Neural cell (in vitro differentiated cells): Measurements from ENCODE around the gene NFIX.

Source experiments
- EP300 ChIP-seq: fragments of 450-650 bp; conservative IDR thresholded peaks from 2 replicates; pipeline ENCODE4 v1.6.1; 2014; ENCODE audit warnings: antibody characterized with exemption, mild to moderate bottlenecking, moderate library complexity; ENCODE audit not compliant: poor library complexity, severe bottlenecking
- EZH2 ChIP-seq: fragments of 200-600, 300-800 bp; shearing (Covaris generic), sonication (generic); IDR thresholded peaks from 2 replicates; pipeline ENCODE4 v1.6.1; 2014; ENCODE audit warnings: antibody characterized with exemption, low read length, borderline replicate concordance, mild to moderate bottlenecking; ENCODE audit not compliant: insufficient read depth, poor library complexity, severe bottlenecking
- MXI1 ChIP-seq: fragments of 450-650 bp; conservative IDR thresholded peaks from 2 replicates; pipeline ENCODE4 v1.6.1; 2014; ENCODE audit warnings: antibody characterized with exemption, mild to moderate bottlenecking; ENCODE audit not compliant: poor library complexity, severe bottlenecking
- POLR2AphosphoS5 ChIP-seq: IDR thresholded peaks from 2 replicates; pipeline ENCODE4 v1.6.1; 2012
- TAF1 ChIP-seq: IDR thresholded peaks from 2 replicates; pipeline ENCODE4 v1.6.1; 2012; ENCODE audit warnings: low read depth
- TF ChIP-seq, protein P1 (sequence below): fragments of 450-650 bp; IDR thresholded peaks from 2 replicates; pipeline ENCODE4 v1.5.1; 2014; ENCODE audit warnings: antibody characterized with exemption, mild to moderate bottlenecking, moderate library complexity; ENCODE audit not compliant: poor library complexity, severe bottlenecking
- TF ChIP-seq, protein P2 (sequence below): IDR thresholded peaks from 2 replicates; pipeline ENCODE4 v1.6.1; 2012; ENCODE audit warnings: borderline replicate concordance

DNA sequence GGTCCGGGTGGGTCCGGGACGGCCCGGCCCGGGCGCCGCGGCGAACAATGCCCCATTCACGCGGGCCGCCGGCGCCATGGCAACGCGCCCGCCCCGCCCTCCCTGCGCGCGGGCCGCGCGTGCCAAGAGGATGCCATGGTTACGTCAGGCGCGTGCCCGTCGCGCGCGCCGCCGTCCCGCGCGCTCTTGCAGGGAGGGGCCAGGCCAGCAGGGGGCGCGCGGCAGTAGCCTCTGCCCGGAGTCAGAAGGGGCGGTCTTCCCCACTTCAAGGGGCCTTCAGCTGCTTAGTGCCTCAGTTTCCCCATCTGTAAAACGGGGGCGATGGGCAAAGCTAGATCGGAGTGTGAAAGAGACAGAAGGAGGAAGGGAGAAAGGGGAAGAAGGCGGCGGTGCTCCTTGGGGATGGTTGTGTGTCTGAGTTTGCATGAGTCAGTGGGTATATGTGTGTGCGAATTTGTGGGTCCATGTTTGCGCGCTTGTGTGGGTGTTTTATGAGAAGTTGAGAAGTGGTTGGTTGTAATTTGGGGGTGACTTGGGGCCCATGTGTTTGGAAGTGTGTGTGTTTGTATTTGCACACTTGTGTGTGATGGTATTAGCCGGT, 11.6 kb upstream of the NFIX start:
- TF ChIP-seq, protein P1, sequence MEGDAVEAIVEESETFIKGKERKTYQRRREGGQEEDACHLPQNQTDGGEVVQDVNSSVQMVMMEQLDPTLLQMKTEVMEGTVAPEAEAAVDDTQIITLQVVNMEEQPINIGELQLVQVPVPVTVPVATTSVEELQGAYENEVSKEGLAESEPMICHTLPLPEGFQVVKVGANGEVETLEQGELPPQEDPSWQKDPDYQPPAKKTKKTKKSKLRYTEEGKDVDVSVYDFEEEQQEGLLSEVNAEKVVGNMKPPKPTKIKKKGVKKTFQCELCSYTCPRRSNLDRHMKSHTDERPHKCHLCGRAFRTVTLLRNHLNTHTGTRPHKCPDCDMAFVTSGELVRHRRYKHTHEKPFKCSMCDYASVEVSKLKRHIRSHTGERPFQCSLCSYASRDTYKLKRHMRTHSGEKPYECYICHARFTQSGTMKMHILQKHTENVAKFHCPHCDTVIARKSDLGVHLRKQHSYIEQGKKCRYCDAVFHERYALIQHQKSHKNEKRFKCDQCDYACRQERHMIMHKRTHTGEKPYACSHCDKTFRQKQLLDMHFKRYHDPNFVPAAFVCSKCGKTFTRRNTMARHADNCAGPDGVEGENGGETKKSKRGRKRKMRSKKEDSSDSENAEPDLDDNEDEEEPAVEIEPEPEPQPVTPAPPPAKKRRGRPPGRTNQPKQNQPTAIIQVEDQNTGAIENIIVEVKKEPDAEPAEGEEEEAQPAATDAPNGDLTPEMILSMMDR: peak; percentile 73
- TF ChIP-seq POLR2AphosphoS5 (no peak), EP300 (no peak), EZH2 (no peak), MXI1 (no peak), TAF1 (no peak)
- TF ChIP-seq, protein P2, sequence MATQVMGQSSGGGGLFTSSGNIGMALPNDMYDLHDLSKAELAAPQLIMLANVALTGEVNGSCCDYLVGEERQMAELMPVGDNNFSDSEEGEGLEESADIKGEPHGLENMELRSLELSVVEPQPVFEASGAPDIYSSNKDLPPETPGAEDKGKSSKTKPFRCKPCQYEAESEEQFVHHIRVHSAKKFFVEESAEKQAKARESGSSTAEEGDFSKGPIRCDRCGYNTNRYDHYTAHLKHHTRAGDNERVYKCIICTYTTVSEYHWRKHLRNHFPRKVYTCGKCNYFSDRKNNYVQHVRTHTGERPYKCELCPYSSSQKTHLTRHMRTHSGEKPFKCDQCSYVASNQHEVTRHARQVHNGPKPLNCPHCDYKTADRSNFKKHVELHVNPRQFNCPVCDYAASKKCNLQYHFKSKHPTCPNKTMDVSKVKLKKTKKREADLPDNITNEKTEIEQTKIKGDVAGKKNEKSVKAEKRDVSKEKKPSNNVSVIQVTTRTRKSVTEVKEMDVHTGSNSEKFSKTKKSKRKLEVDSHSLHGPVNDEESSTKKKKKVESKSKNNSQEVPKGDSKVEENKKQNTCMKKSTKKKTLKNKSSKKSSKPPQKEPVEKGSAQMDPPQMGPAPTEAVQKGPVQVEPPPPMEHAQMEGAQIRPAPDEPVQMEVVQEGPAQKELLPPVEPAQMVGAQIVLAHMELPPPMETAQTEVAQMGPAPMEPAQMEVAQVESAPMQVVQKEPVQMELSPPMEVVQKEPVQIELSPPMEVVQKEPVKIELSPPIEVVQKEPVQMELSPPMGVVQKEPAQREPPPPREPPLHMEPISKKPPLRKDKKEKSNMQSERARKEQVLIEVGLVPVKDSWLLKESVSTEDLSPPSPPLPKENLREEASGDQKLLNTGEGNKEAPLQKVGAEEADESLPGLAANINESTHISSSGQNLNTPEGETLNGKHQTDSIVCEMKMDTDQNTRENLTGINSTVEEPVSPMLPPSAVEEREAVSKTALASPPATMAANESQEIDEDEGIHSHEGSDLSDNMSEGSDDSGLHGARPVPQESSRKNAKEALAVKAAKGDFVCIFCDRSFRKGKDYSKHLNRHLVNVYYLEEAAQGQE: no peak
